K562 (cell line): ENCODE results near the gene AIFM3. TPM values are rescaled to one million over a fixed set of nuclear protein-coding genes. Genes with fewer than 3 reads are reported as not detected.
A peak's percentile ranks its signal among the peaks of the same experiment; 100 is the strongest.

Experiments
- ATAC-seq: fragments of 200-7000 bp; cut with Tn5 transposase; 3 replicates; pipeline ENCODE4 v1.9.1; 2020; ENCODE audit warnings: moderate library complexity
- BruUV-seq: library from RNA; stranded (reverse); fragments of 400-500 nt; replicated peaks from 2 replicates; lab custom pipeline; 2021; lab: Mats Ljungman, UMichigan
- CTCF ChIA-PET: fragments of 300-600 bp; formaldehyde crosslinking; extraction: SDS; loops from one replicate; lab custom pipeline; 2021; ENCODE audit warnings: low intra/inter-chr PET ratio; lab: Yijun Ruan, JAX
- POLR2A ChIA-PET: fragments of 300-600, 350-650 bp; sonication (Branson Sonifier 250); formaldehyde crosslinking; extraction: SDS; loops from one replicate; lab custom pipeline; 2021; ENCODE audit warnings: antibody characterized with exemption, inconsistent platforms; lab: Yijun Ruan, JAX
- DNase-seq, 4 experiments: peaks; one replicate each; pipeline versions ENCODE4 v3.0.0 to v3.0.0-alpha.2; 2011 to 2018; ENCODE audit warnings: low spot score in 3 of 4, mixed read lengths in 3 of 4; ENCODE audit errors: extremely low read depth in 1 of 4
- FAIRE-seq: peaks from 2 replicates; lab custom pipeline; 2011; peaks lifted over from hg19 to GRCh38; lab: Jason Lieb, UNC
- H2AFZ ChIP-seq: 2 replicates; pipeline ENCODE4 v1.6.0; 2011; ENCODE audit warnings: low read depth, low read length, control low read depth, inconsistent platforms
- H3K27ac ChIP-seq: fragments of 200-600 bp; 3 replicates; pipeline ENCODE4 v1.8.0; 2011; ENCODE audit warnings: low read depth, mild to moderate bottlenecking, control low read depth, inconsistent platforms, low read length, moderate library complexity, mixed read lengths; ENCODE audit errors: extremely low read depth
- H3K27me3 ChIP-seq, 2 experiments: fragments of 300-600 bp in 1 of 2; 2 replicates in 1 of 2; 3 replicates in 1 of 2; pipeline versions ENCODE4 v1.6.0 to v1.8.0; 2011; ENCODE audit warnings: inconsistent platforms in 2 of 2, low read length in 2 of 2, mild to moderate bottlenecking in 1 of 2, mixed read lengths in 1 of 2, moderate library complexity in 1 of 2; ENCODE audit not compliant: control insufficient read depth in 2 of 2, insufficient read depth in 2 of 2
- H3K36me3 ChIP-seq: fragments of 300-600 bp; 3 replicates; pipeline ENCODE4 v1.8.0; 2011; ENCODE audit warnings: mild to moderate bottlenecking, low read length, inconsistent platforms; ENCODE audit not compliant: control insufficient read depth, insufficient read depth
- H3K4me1 ChIP-seq, 2 experiments: fragments of 200-600 bp in 1 of 2; replicated peaks in 1 of 2; 2 replicates in 1 of 2; 3 replicates in 1 of 2; pipeline versions ENCODE4 v1.5.1 to v1.8.0; 2011; ENCODE audit warnings: inconsistent platforms in 2 of 2, low read length in 2 of 2, mild to moderate bottlenecking in 1 of 2, mixed read lengths in 1 of 2, moderate library complexity in 1 of 2; ENCODE audit not compliant: control insufficient read depth in 2 of 2, insufficient read depth in 2 of 2
- H3K4me2 ChIP-seq: 2 replicates; pipeline ENCODE4 v1.6.1; 2011; ENCODE audit warnings: low read length, control low read depth, inconsistent platforms, mixed read lengths; ENCODE audit not compliant: insufficient read depth
- H3K4me3 ChIP-seq: fragments of 200-600 bp; sonication (generic), shearing (Covaris generic); 2 replicates; pipeline ENCODE4 v1.5.1; 2016; ENCODE audit warnings: control low read depth, inconsistent platforms
- H3K79me2 ChIP-seq: fragments of 200-600 bp; 3 replicates; pipeline ENCODE4 v1.8.0; 2011; ENCODE audit warnings: low read length, inconsistent platforms; ENCODE audit not compliant: control insufficient read depth, insufficient read depth
- H3K9ac ChIP-seq, 2 experiments: 2 replicates each; pipeline versions ENCODE4 v1.6.0 to v1.6.1; 2011; ENCODE audit warnings: low read depth in 2 of 2, low read length in 2 of 2, control low read depth in 1 of 2, inconsistent platforms in 1 of 2, mild to moderate bottlenecking in 1 of 2, mixed read lengths in 1 of 2; ENCODE audit not compliant: insufficient read depth in 1 of 2
- H3K9me1 ChIP-seq: one replicate; pipeline ENCODE4 v1.6.0; 2011; ENCODE audit warnings: inconsistent platforms, mild to moderate bottlenecking, low read length, moderate library complexity; ENCODE audit not compliant: control insufficient read depth, insufficient read depth
- H3K9me3 ChIP-seq: replicated peaks from 2 replicates; pipeline ENCODE4 v1.5.1; 2011; ENCODE audit warnings: low read depth, low read length, inconsistent platforms; ENCODE audit not compliant: control insufficient read depth, insufficient read depth
- H4K20me1 ChIP-seq: replicated peaks from 2 replicates; pipeline ENCODE4 v1.6.1; 2011; ENCODE audit warnings: low read length, inconsistent platforms, mixed read lengths; ENCODE audit not compliant: control insufficient read depth, insufficient read depth
- BHLHE40 ChIP-seq: IDR thresholded peaks from 2 replicates; pipeline ENCODE4 v1.6.1; 2011; ENCODE audit warnings: low read length, improper control_type of control experiment
- CSDE1 ChIP-seq, 2 experiments: fragments of 450-650 bp; IDR thresholded peaks; 2 replicates each; pipeline ENCODE4 v1.6.1; 2016; ENCODE audit warnings: mild to moderate bottlenecking in 1 of 2
- CTBP1 ChIP-seq: fragments of 450-650 bp; IDR thresholded peaks from 2 replicates; pipeline ENCODE4 v1.6.1; 2016; ENCODE audit warnings: borderline replicate concordance
- EGR1 ChIP-seq: fragments of 450-650 bp; conservative IDR thresholded peaks from 2 replicates; pipeline ENCODE4 v1.6.1; 2017; ENCODE audit warnings: mild to moderate bottlenecking
- GTF2A2 ChIP-seq: IDR thresholded peaks from 2 replicates; pipeline ENCODE4 v1.6.1; 2016; ENCODE audit warnings: mild to moderate bottlenecking, missing genetic modification characterization, missing compliant biosample characterization
- SMC3 ChIP-seq: conservative IDR thresholded peaks from 2 replicates; pipeline ENCODE4 v1.6.1; 2011; ENCODE audit warnings: low read depth, low read length, improper control_type of control experiment; ENCODE audit not compliant: insufficient read depth
- SRSF9 ChIP-seq: fragments of 200-400 bp; formaldehyde crosslinking; IDR thresholded peaks from 2 replicates; pipeline ENCODE4 v1.6.1; 2017; ENCODE audit warnings: low read depth, low read length, borderline replicate concordance
- TAF15 ChIP-seq: fragments of 200-400 bp; formaldehyde crosslinking; IDR thresholded peaks from 2 replicates; pipeline ENCODE4 v1.6.1; 2017; ENCODE audit warnings: mild to moderate bottlenecking, low read depth, low read length, moderate library complexity
- WGBS: fragments of 100-300 bp; shearing (Covaris generic); methylation state at CpG from one replicate; pipeline ENCODE4 v1.1.6; 2016; ENCODE audit warnings: low coverage, mixed read lengths; ENCODE audit not compliant: insufficient coverage; ENCODE audit errors: missing lambda C conversion rate; 5-methylcytosine and 5-hydroxymethylcytosine counted together
- in situ Hi-C: fragments of 300-500 bp; cut with MboI; formaldehyde crosslinking; loops from 4 replicates; pipeline ENCODE4 v1.15.0; 2018; ENCODE audit warnings: inconsistent platforms, mixed read lengths
- intact Hi-C: fragments of 100-400 bp; cut with micrococcal nuclease; formaldehyde crosslinking; loops from 2 replicates; pipeline ENCODE4 v1.14.2; 2022
- polyA plus RNA-seq, 8 experiments: library from polyadenylated mRNA; depleted of rRNA in 4 of 8; stranded (reverse) in 5 of 8; unstranded in 3 of 8; fragments of >200 nt; fragmentation: Nextera tagmentation in 2 of 8; fragmentation: Illumina TruSeq in 1 of 8; extraction: Ambion mirVana in 2 of 8; extraction: Trizol in 1 of 8; gene quantifications; 2 replicates each; pipeline versions ENCODE4 v1.2.1 to v1.2.3, GENCODE V29; 2011 to 2014; ENCODE audit warnings: inconsistent platforms in 1 of 8, missing spikeins in 1 of 8
- total RNA-seq, 7 experiments: library from RNA; depleted of rRNA in 6 of 7; stranded (reverse); fragments of >200 nt in 6 of 7; fragmentation: Illumina TruSeq in 2 of 7; extraction: Trizol in 2 of 7; gene quantifications; 2 replicates each; pipeline versions ENCODE4 v1.2.1 to v1.2.3, GENCODE V29; 2011 to 2021; ENCODE audit warnings: low replicate concordance in 1 of 7
- TF ChIP-seq, protein P1 (sequence below), 3 experiments: IDR thresholded peaks in 2 of 3; conservative IDR thresholded peaks in 1 of 3; 2 replicates each; pipeline ENCODE4 v1.5.1; 2011 to 2012; ENCODE audit warnings: low read length in 3 of 3, mild to moderate bottlenecking in 3 of 3, control low read depth in 2 of 3, improper control_type of control experiment in 1 of 3, inconsistent platforms in 1 of 3, low read depth in 1 of 3, mixed read lengths in 1 of 3, moderate library complexity in 1 of 3; ENCODE audit not compliant: insufficient read depth in 2 of 3
- TF ChIP-seq, protein P2 (sequence below): fragments of 200-800 bp; sonication (Bioruptor generic); IDR thresholded peaks from 2 replicates; pipeline ENCODE4 v1.6.1; 2017; ENCODE audit warnings: missing genetic modification characterization, missing compliant biosample characterization

AIFM3 gene
- total and polyA plus RNA-seq, 9 of the 15 experiments (the other 6 are each of a cell fraction or from before 2014, with no cell fraction given), result 0.03 to 0.20 (median 0.07) TPM; not detected in 1

DNA sequence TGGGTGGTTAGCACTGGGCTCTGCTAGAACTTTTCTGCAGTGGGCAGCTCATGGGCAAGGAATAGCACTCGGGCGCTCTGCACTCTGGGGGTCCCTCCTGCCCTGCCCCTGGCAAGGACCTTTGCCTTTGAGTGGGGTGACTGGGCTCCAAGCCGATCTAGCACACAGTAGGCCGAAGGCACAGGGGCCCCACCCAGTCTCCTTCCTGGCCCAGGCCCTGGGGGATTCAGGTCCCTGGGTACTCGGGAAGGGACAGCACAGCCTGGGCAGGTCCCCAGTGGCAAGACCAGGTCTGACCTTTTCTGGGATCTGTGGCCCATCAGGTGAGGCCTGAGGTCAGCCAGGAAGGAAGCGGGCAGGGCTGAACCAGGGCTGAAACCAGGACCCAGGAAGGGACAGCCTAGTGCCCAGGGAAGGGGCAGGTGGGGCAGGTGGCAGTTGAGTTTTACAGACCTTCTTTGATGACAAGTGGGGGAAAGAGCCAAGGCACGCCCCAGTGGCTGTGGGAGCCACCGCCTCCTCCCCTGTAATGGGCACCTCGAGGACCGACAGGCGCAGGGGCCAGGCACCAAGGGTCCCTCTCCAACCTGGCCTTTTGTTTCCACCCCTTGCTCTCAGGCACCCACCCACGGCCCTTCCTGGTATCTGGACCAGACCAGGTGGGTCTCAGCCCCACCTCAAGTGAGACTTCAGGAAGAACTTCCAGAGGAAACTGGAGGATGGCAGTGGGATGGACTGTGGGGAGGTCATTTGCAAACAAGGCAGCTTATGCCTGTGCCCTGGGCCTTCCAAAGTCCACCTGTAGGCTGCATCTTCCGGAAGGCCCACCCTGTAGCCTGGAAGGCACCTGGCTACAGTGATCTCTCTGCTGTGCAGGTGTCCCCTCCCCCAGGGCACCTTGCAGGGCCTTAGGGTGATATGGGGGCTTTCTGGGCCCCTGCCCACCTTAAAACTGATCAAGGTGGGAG, 883 bp upstream of the AIFM3 start (continued):
- TF ChIP-seq, protein P1, sequence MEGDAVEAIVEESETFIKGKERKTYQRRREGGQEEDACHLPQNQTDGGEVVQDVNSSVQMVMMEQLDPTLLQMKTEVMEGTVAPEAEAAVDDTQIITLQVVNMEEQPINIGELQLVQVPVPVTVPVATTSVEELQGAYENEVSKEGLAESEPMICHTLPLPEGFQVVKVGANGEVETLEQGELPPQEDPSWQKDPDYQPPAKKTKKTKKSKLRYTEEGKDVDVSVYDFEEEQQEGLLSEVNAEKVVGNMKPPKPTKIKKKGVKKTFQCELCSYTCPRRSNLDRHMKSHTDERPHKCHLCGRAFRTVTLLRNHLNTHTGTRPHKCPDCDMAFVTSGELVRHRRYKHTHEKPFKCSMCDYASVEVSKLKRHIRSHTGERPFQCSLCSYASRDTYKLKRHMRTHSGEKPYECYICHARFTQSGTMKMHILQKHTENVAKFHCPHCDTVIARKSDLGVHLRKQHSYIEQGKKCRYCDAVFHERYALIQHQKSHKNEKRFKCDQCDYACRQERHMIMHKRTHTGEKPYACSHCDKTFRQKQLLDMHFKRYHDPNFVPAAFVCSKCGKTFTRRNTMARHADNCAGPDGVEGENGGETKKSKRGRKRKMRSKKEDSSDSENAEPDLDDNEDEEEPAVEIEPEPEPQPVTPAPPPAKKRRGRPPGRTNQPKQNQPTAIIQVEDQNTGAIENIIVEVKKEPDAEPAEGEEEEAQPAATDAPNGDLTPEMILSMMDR (IDR thresholded peaks at IDR 0.05 in 2 of 3, conservative IDR thresholded peaks at IDR 0.05 in 1 of 3; ENCODE audit: insufficient read depth in 2 of 3, low read depth in 1 of 3, low read length in 3 of 3), result peak in 1 of 3 experiments; percentile 17; a peak in 2 of 6 replicates
- TF ChIP-seq BHLHE40, result no peak

DNA sequence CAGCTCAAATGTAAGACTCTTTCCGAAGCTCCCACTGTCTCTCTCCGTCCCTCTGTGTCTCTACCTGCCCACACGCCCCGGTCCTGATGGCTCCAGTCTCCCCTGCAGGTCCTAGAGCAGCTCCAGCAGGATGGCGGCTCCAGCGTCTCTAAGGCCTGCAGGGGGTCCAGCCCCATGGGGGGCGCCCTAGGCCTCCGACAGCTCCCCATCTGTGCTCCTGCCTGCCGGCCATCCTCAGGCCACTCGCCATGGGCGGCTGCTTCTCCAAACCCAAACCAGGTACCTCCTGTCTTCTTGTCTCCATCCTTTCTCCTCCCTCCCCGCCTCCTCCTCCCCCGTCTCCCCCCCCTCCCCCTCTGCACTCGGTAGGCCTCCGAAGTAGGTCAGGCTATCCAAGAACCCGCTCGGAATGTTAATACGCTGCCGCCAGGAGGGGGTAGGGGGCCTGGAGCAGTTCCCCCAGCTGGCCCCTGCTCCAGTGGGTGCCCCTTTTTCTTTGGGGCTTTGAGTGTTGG, 699 bp downstream of the AIFM3 start:
- Histone ChIP-seq H3K36me3 (no peaks in the 10 kb centered on the region), H3K9me3 (no peaks in the 10 kb centered on the region), H3K4me1 (peaks cover 0 to 40% of the 10 kb centered on the region in 2 experiments; a peak in 3 of 5 replicates), H4K20me1 (peaks cover 46% of the 10 kb centered on the region), H3K27ac (no peak overlapping the region), H3K4me3 (no peak overlapping the region), H3K9ac (peak overlapping the region in 1 of 2 experiments; percentile 6; a peak in 1 of 4 replicates), H3K4me2 (no peak overlapping the region), H3K27me3 (peaks cover 14 to 46% of the 10 kb centered on the region in 2 experiments; a peak in 4 of 5 replicates), H2AFZ (no peak overlapping the region), H3K9me1 (no peaks in the 10 kb centered on the region), H3K79me2 (no peaks in the 10 kb centered on the region)
- POLR2A ChIA-PET, result interaction anchor here (0.6 to 64.4 kb wide), 6 partner anchors 9 to 243 kb away, joined by 5 to 1556 read pairs (median 134); partner anchors contain the start of genes CRKL, LZTR1 and THAP7
- WGBS, result 13% methylated on average over 17 of the region's 19 CpGs
- DNase-seq, result peak; percentile 58 to 84 (median 77)
- BruUV-seq, result no TSS peak
- CTCF ChIA-PET, result interaction anchor here (0.6 kb wide), 1 partner anchor 90 kb away, joined by 4 read pairs; no protein-coding TSS in a partner anchor
- no peak for FAIRE-seq
- in situ Hi-C loops, result loop anchor here (25.0 kb wide), 1 partner anchor 170 kb away; no protein-coding TSS in a partner anchor
- intact Hi-C loops, result no loop called here
- peak; percentile 54 for ATAC-seq
- TF ChIP-seq, protein P2, sequence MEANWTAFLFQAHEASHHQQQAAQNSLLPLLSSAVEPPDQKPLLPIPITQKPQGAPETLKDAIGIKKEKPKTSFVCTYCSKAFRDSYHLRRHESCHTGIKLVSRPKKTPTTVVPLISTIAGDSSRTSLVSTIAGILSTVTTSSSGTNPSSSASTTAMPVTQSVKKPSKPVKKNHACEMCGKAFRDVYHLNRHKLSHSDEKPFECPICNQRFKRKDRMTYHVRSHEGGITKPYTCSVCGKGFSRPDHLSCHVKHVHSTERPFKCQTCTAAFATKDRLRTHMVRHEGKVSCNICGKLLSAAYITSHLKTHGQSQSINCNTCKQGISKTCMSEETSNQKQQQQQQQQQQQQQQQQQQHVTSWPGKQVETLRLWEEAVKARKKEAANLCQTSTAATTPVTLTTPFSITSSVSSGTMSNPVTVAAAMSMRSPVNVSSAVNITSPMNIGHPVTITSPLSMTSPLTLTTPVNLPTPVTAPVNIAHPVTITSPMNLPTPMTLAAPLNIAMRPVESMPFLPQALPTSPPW (CRISPR knock-in tag), result peak; percentile 78
- TF ChIP-seq CTBP1 (peak; percentile 84), EGR1 (peak; percentile 52), GTF2A2 (tag) (no peak), SMC3 (0 out of 2 replicates have a peak, but pooled peaks have one; percentile 10), TAF15 (0 out of 2 replicates have a peak, but pooled peaks have one; percentile 20), CSDE1 (IDR thresholded peaks at IDR 0.05) (no peak), SRSF9 (no peak)
- TF ChIP-seq, protein P1 (IDR thresholded peaks at IDR 0.05 in 2 of 3, conservative IDR thresholded peaks at IDR 0.05 in 1 of 3; ENCODE audit: insufficient read depth in 2 of 3, low read depth in 1 of 3, low read length in 3 of 3), result peak; percentile 22 to 36 (median 29); a peak in 3 of 6 replicates
